ENCODE results near the gene TENM4. TPM values are rescaled to one million over a fixed set of nuclear protein-coding genes. Genes with fewer than 3 reads are reported as not detected.

TENM4 gene
- total RNA-seq, 1 experiment from 2014 or later, result 0.39 TPM

DNA sequence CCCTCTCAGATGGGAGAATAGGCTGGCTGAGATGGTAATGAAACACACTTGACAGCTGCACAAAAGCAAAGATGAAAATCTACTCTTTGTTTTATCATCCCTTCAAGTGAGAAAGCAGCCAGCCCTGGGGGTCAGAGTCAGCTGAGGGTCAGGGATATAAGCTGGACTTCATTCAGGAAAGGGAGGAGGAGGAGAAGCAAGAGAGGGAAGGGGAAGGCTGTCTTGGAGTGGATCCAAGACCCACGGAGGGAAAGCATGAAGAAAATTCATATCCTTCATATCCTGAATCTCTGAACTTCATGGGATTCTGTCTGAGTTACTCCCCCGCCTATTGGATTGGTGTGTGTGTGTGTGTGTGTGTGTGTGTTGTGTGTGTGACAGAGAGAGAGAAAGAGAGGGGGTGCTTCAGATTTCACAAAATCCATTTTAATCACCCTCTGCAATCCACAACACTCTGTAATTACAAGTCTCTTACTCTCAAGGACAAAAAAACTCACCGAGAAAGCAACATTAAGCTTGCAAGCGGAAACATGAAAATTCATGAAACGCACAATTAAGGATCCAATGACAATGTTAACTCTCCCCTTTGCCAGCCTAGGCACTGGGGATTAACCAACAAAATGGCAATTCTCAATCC, 327.7 kb downstream of the TENM4 start:
- Histone ChIP-seq H3K9me3 (ENCODE audit: control insufficient read depth, insufficient read depth, low read depth, low read length) (no peaks in the 10 kb centered on the region), H3K4me3 (ENCODE audit: low read depth in 2 of 2, low read length in 2 of 2) (no peak overlapping the region), H3K27me3 (ENCODE audit: control insufficient read depth, insufficient read depth, low read length) (peaks cover 3% of the 10 kb centered on the region; the same call in 1 of the 2 replicates), H3K36me3 (ENCODE audit: control insufficient read depth, insufficient read depth, low read length) (no peaks in the 10 kb centered on the region), H3K27ac (ENCODE audit: low read length) (no peak overlapping the region), H3K4me1 (ENCODE audit: control insufficient read depth, insufficient read depth, low read length) (no peaks in the 10 kb centered on the region)
- DNase-seq (ENCODE audit: low read depth, low spot score) (no peak), ATAC-seq (no peak)
- POLR2A ChIA-PET, result no interaction called here
- BruUV-seq (replicated peaks), result no TSS peak
- in situ Hi-C loops (cut with HindIII; ENCODE audit: low pct_unique_long_range_greater_than_20kb, low sequenced_read_pairs), result no loop called here
- CTCF ChIA-PET, result no interaction called here
- TF ChIP-seq POLR2AphosphoS5 (IDR thresholded peaks at IDR 0.05; ENCODE audit: low read depth, low read length), result no peak
- no peak for TF ChIP-seq TCF7L2 (IDR thresholded peaks at IDR 0.05; ENCODE audit: low read depth, low read length)
- TF ChIP-seq SIN3A (IDR thresholded peaks at IDR 0.05; ENCODE audit: borderline replicate concordance, insufficient read depth, low read depth, low read length), result no peak
- TF ChIP-seq, protein P1, sequence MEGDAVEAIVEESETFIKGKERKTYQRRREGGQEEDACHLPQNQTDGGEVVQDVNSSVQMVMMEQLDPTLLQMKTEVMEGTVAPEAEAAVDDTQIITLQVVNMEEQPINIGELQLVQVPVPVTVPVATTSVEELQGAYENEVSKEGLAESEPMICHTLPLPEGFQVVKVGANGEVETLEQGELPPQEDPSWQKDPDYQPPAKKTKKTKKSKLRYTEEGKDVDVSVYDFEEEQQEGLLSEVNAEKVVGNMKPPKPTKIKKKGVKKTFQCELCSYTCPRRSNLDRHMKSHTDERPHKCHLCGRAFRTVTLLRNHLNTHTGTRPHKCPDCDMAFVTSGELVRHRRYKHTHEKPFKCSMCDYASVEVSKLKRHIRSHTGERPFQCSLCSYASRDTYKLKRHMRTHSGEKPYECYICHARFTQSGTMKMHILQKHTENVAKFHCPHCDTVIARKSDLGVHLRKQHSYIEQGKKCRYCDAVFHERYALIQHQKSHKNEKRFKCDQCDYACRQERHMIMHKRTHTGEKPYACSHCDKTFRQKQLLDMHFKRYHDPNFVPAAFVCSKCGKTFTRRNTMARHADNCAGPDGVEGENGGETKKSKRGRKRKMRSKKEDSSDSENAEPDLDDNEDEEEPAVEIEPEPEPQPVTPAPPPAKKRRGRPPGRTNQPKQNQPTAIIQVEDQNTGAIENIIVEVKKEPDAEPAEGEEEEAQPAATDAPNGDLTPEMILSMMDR (IDR thresholded peaks at IDR 0.05), result no peak
- TF ChIP-seq, protein P2, sequence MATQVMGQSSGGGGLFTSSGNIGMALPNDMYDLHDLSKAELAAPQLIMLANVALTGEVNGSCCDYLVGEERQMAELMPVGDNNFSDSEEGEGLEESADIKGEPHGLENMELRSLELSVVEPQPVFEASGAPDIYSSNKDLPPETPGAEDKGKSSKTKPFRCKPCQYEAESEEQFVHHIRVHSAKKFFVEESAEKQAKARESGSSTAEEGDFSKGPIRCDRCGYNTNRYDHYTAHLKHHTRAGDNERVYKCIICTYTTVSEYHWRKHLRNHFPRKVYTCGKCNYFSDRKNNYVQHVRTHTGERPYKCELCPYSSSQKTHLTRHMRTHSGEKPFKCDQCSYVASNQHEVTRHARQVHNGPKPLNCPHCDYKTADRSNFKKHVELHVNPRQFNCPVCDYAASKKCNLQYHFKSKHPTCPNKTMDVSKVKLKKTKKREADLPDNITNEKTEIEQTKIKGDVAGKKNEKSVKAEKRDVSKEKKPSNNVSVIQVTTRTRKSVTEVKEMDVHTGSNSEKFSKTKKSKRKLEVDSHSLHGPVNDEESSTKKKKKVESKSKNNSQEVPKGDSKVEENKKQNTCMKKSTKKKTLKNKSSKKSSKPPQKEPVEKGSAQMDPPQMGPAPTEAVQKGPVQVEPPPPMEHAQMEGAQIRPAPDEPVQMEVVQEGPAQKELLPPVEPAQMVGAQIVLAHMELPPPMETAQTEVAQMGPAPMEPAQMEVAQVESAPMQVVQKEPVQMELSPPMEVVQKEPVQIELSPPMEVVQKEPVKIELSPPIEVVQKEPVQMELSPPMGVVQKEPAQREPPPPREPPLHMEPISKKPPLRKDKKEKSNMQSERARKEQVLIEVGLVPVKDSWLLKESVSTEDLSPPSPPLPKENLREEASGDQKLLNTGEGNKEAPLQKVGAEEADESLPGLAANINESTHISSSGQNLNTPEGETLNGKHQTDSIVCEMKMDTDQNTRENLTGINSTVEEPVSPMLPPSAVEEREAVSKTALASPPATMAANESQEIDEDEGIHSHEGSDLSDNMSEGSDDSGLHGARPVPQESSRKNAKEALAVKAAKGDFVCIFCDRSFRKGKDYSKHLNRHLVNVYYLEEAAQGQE (IDR thresholded peaks at IDR 0.05; ENCODE audit: insufficient read depth in 1 of 2, low read depth in 2 of 2, low read length in 1 of 2), result no peak
- intact Hi-C loops (cut with micrococcal nuclease; ENCODE audit: unreplicated experiment), result no loop called here

DNA sequence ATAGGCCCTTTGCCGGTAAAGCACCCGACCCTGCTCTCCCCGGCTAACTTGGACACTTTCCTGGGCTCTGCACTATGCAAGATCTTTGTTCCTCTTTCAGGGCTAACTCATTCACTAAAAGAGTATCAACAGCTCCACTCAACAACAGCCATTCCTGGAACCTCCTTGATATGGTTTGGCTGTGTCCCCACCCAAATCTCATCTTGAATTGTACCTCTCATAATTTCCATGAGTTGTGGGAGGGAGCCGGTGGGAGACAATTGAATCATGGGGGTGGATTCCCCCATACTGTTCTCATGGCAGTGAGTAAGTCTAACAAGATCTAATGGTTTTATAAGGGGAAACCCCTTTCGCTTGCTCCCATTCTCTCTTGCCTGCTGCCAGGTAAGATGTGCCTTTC, 330.0 kb downstream of the TENM4 start:
- H3K4me1 ChIP-seq (ENCODE audit: control insufficient read depth, insufficient read depth, low read length), result no peaks in the 10 kb centered on the region
- no peaks in the 10 kb centered on the region; the same call in 1 of the 2 replicates for H3K36me3 ChIP-seq (ENCODE audit: control insufficient read depth, insufficient read depth, low read length)
- no peak for ATAC-seq
- POLR2A ChIA-PET, result no interaction called here
- CTCF ChIA-PET, result no interaction called here
- peaks cover 3% of the 10 kb centered on the region; the same call in 1 of the 2 replicates for H3K27me3 ChIP-seq (ENCODE audit: control insufficient read depth, insufficient read depth, low read length)
- in situ Hi-C loops (cut with HindIII; ENCODE audit: low pct_unique_long_range_greater_than_20kb, low sequenced_read_pairs), result no loop called here
- DNase-seq (ENCODE audit: low read depth, low spot score), result no peak
- no peak for TF ChIP-seq POLR2AphosphoS5 (IDR thresholded peaks at IDR 0.05; ENCODE audit: low read depth, low read length)
- TF ChIP-seq SIN3A (IDR thresholded peaks at IDR 0.05; ENCODE audit: borderline replicate concordance, insufficient read depth, low read depth, low read length), result no peak
- TF ChIP-seq, protein P2 (IDR thresholded peaks at IDR 0.05; ENCODE audit: insufficient read depth in 1 of 2, low read depth in 2 of 2, low read length in 1 of 2), result no peak
- TF ChIP-seq, protein P1 (IDR thresholded peaks at IDR 0.05), result no peak
- no peak for TF ChIP-seq TCF7L2 (IDR thresholded peaks at IDR 0.05; ENCODE audit: low read depth, low read length)
- no peak overlapping the region for H3K27ac ChIP-seq (ENCODE audit: low read length)
- intact Hi-C loops (cut with micrococcal nuclease; ENCODE audit: unreplicated experiment), result no loop called here
- no peak overlapping the region for H3K4me3 ChIP-seq (ENCODE audit: low read depth in 2 of 2, low read length in 2 of 2)
- no TSS peak for BruUV-seq (replicated peaks)
- no peaks in the 10 kb centered on the region for H3K9me3 ChIP-seq (ENCODE audit: control insufficient read depth, insufficient read depth, low read depth, low read length)
